Stimulated activated CD4-positive, alpha-beta T cell treated with anti-CD3 and anti-CD28 coated beads, Interleukin-2, amount 100 ng/mL, for 48 hours (primary cell): ENCODE results near the gene VEGFC.

Experiments
- DNase-seq, 2 donors: peaks; one replicate each; pipeline ENCODE4 v3.0.0-alpha.2; 2020

VEGFC gene

DNA sequence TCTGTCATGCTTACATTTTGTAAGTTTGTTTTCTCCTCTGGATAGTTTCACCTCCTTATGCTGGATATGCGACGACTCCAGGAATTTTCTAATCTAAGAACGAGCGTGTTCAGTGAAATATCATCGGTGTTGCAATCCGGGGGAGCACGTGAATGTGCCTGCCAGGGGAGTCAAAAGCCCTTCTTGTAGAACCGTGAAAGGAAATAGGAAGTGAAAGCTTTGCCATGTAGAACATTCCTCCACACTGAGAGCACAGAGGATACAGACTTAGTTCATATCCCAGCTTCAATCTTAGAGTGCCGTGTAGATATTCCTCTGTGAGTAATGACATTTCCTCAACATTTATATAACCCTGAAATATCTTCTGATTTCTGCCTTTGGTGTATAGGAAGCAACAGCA is 121.2 kb downstream of the VEGFC start:
- no peak for DNase-seq

DNA sequence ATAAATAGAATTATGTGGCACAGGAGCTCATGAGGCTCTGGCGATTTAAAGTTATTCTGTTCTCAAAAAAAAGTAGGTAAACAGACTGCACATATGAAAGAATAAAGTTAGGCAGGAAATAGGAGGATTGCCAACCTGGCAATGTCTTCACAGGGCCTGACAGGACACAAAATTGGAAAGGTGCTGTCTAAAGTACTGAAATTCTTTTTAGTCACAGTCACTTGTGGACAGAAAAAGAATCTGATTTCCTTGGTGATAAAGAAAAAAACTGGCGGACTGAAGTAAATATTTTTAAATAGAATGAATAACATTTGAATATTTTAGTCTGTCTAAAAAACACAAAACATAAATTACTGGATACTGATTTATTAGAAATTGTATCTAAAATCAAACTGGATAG is 124.4 kb downstream of the VEGFC start:
- no peak for DNase-seq

DNA sequence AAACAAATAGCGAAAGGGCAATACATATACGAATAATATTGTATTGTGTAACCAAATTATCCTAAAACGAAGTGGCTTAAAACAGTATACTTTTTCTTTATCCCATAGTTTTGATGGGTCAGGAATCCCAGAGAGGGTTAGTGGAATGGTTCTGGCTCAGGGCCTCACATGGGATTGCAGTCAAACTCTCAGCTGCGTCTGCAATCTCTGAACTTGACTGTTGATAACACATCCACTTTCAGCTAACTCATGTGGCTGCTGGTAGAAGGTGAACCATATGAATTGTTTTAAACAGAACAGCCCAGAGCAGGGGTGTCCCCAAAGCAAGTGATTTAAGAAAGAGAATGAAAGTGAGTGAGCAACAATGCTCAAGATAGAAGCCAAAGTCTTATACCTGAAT is 127.8 kb downstream of the VEGFC start:
- DNase-seq, result no peak

DNA sequence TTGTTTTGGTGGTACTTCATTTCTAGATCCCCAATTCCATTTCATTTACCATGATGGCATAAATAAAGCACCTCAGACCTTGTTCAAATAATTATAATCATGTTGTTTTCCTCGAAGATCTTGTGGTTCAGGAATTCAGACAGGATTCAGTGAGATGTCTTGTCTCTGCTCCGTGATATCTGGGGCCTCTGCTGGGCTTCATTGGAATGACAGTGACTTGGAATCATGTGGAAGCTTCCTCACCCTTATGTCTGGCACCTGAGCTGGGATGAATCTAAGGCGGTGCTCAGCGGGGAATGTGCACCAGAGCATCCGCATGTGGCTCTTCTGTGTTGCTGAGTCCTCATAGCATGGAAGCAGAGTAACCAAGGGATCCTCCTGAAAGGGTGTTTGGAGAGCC is 132.2 kb downstream of the VEGFC start:
- no peak for DNase-seq

DNA sequence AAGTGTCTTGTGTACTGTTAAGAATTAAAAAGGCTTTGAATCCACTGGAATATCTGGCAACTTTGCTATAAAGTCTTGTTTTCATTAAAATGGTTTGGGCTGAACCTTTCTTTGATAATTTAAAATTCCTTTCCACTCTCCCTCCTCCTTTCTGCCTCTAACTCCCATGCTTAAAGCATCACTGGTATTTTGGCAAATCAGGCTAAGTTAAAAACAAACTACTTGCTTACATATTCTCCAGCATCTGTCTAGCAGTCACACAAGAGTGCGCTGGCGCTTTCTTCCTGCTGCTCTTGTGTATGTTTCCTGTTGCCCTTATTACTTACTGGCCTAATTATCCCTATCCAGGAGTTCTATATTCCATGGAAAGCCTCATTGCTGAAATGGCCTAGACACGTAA is 136.6 kb downstream of the VEGFC start:
- no peak for DNase-seq

DNA sequence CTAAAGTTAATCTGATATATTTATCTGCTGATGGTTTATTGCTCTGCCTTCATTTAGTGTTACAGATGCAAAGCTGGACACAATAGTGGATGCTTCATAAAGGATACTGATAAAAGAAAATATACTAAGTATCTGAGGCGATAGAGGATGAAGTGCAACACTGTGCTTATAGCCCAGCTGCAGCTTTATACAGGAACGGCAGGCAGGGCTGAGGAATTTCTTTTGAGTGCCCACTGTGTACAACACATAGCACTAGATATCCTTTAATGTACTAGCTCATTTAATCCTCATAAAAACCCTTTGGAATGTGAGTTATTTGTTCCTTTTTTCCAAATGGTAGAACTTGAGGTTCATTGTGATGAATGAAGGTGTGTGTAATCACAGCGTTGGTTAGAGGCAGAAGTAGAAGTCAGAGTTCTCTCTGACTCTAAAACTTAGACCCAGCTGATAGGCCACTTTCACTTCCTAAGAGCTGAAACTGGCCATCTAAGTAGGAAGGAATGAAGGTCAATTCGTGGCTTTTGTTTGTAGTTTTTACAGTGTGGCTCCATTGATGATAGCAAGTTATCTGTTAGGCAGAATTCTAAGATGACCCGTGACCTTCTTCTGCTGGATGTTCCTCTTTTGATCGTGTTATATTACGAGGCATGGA is 138.0 kb downstream of the VEGFC start:
- no peak for DNase-seq

DNA sequence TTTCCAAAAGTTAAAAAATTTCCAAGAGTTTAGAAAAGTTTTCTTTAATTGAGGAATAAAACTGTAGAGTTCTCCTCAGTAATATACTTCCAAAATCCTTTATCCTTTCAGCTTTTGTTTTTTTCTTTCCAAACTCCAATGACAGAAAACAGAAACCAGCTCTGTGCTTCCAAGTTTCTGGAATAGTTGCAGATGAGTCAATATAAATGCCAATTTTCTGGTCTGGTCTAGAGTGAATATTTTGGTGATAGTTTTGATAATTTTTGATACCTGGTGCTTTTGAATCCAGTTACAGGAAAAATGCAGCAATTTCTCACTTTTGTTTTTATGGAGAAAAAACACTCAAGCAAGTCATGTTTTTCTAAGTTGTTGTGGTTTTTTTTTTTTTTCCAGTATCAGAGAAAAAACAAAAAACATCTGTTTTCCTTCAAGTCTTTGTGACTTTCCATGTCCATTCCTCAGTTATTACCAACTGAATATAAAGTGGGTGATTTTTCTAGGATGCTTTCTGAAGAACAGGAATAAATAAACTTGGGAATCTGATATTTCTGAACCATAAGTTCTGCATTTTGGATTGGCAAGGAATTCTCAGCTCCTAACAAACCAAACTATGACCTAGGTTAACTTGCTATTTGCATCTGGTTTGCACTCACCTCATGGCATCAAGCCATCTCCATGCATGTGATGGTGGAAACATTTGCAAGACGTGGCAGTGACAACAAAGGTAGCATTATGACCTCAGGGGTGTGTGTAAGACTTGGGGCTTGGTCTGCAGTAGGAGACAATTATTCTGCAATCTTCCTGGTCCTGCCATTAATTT is 139.1 kb downstream of the VEGFC start:
- DNase-seq, result no peak

DNA sequence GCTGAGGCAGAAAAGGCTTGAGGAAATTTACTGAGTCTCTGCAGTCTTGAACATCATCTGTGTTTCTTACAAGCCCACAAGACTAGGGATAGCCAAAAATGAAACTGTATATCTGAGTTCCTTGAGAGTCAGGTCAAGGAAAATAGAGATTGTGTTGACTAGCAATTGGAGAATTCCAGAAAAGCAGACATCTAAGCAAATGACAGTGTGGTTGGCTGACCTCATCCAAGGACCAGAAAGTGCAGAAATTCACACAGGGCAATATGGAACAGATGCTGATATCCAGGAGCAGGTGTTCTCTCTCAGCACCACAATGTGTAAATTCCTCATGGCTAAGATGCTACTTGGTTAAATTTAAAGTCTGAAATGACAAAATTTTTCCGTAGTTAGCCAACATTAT is 146.4 kb downstream of the VEGFC start:
- DNase-seq, result no peak

DNA sequence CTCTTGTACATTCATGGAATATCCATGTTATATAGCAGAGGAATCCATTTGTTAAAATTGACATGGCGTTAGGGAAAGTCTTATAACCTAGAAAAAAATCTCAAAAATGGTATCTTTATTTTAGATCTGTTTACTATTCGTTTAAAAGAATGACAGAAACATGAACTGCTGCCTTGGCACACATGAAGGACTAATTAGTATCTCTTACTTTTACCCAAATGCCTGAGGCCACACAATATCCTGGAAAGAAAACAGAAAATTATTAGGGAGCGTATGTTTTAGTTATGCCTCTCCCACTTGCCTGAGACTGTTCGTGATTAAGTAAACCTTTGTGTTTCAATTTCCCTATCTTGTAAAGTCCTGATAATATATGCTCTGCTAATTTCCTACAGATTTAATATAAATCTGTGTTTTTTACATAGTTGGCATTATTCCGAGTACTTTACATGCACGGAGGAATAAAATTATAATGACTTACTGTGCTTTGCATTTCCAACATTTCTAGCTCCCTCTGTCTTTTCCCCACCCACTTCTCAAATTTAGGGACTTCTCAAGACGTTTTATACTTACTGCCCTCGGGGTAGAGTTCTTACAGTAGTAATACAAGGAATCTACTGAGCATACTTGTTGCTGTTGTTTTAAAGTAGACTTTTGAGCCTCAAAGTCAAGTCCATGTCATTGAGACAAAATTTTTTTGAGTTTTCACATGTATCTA is 147.3 kb downstream of the VEGFC start:
- no peak for DNase-seq

DNA sequence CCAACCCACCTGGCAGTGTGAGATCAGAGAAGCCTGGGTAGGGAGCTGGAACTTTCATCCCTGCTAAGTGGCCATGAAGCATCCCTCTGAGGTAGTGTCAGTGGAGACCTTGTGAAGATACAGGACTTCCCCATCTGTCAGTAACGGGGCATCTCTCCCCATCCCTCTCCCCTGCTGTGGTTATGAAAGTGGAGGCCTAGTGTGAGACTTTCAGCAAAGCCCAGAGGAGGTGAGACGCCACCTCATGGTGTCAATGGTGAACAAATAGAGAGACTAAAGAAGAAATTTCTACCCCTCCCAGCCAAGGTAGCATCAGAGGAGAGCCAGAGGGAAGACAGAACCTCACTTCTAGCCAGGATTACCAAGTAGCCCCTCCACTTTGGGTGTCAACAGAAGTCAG is 150.2 kb downstream of the VEGFC start:
- no peak for DNase-seq

DNA sequence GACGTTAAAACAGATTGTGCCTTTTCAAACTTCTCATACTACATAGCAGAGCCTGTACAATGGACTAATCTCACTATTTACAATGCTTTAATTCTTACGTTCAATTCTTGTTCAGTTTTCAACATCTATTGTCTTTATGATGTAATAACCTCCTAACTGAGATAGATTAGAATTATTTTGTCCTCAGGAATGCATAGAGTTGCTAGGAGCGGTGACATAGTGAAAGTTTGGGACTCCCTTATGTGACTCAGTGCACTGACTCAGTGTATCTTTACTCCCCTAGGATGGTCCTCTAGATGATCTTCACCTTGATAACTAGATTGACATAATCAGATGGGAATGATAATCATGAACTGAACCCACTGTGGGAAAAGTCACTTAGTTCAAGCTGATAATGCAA is 151.5 kb downstream of the VEGFC start:
- no peak for DNase-seq

DNA sequence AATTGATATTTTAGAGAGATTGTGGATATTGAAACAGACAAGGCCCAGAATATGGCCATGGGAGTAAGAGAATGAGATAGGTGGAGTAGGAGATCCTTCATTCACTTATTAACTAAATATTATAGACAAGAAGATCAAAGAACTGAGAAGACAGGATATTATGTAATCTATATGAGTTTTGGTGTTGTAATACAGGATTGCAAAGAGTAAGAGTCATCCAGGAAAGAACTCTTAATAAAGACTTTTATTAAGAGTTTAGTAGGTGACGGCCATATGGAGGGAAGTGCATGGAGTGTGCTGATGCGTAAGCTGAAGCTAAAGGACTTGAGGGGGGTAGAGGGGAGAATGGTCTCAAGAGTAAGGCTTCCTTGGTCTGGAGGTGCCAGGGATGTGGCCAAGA is 153.7 kb downstream of the VEGFC start:
- DNase-seq, result no peak

DNA sequence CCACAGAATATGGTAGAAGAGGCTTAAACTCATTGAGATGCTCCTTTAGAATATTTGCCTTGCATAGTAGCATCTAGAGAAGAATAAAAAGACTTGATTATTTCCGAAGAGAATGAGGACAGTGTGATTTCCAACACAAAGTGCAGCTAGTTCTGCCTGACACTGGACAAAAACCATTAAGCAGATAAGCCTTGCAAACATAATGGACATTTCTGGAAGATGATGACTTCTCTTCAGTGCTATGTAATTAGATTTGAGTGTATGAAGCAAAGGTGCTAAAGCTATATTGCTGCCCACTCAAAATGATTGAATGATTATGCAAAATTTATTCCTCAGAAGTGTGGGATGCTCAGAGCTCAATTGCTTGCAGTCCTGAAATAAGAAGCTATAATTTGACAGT is 156.4 kb downstream of the VEGFC start:
- no peak for DNase-seq

DNA sequence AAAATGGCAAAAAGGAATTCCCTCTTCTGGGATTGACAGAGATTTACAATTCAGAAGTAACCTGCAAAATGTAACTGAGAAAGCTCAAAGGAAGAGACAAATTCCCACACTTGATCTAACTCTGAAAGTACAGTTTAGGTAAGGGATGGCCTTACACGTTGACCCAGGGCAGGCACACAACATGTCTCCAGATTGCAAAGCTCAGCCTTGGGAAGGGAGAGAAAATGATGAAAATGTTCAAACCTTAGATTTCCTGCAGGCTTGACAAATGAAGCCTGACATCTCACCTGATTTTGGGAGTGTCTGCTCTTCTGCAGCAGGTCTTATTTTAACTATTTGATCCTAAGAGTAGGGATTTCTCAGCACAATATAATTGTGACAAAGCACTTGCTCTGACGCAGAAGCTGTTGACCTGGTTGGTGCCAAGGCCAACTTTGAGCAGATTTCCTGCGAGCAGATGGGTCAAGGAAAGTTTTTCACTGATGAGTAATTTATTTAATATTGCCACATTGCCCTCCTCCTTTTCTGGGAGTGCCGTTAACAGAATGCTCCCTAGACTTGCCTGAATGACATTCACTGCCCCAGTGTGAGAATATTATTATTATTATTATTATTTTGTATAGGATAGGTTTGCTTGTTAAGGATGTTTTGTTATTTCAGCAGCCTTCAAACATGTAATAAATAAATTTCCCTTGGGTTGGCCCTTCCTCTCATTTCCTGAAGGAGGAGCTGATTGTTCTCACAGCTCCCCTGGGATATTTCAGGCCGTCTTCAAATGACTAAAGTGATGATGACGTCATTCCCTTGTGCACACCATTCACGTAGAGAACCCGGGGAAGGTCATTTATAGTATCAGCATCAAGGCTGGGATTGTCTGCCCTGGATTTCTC is 157.1 kb downstream of the VEGFC start:
- no peak for DNase-seq
